ELR (cell line): ENCODE measurements around the gene FAM210B.
A peak's percentile ranks its signal among the peaks of the same experiment; 100 is the strongest.
"Not testable (repeated sequence)": the region's sequence is repeated elsewhere in the genome, so short reads cannot be mapped to it uniquely, and the experiment has no call there.

ENCODE experiments used
- DNase-seq: peaks from one replicate; pipeline ENCODE4 v3.0.0-alpha.2; 2015; ENCODE audit warnings: low read depth

FAM210B gene

GRCh38 chr20:56360908-56361205, 2.1 kb downstream of the FAM210B start:
- DNase-seq: no peak

GRCh38 chr20:56361900-56362299, 3.1 kb downstream of the FAM210B start:
- no peak for DNase-seq

GRCh38 chr20:56362833-56363413, 4.1 kb downstream of the FAM210B start:
- peak; percentile 34 for DNase-seq

GRCh38 chr20:56363491-56363890, 4.7 kb downstream of the FAM210B start:
- DNase-seq: no peak

- DNase-seq: no peak
Observed at GRCh38 chr20:56368351-56369134, 9.8 kb downstream of the FAM210B start.

GRCh38 chr20:56369179-56369578, 10.4 kb downstream of the FAM210B start:
- DNase-seq: no peak

GRCh38 chr20:56371977-56372376, 13.2 kb downstream of the FAM210B start:
- DNase-seq: no peak

GRCh38 chr20:56372850-56373249, 14.1 kb downstream of the FAM210B start:
- DNase-seq: no peak

GRCh38 chr20:56373942-56374341, 15.2 kb downstream of the FAM210B start:
- DNase-seq: peak; percentile 94

GRCh38 chr20:56376331-56376730, 17.6 kb downstream of the FAM210B start:
- no peak for DNase-seq

- DNase-seq: no peak
Observed at GRCh38 chr20:56378386-56378785, 19.6 kb downstream of the FAM210B start.

- no peak for DNase-seq
Observed at GRCh38 chr20:56380375-56380774, 21.6 kb downstream of the FAM210B start.

- DNase-seq: no peak
Observed at GRCh38 chr20:56381501-56381900, 22.7 kb downstream of the FAM210B start.

- DNase-seq: no peak
Observed at GRCh38 chr20:56382696-56383095, 23.9 kb downstream of the FAM210B start.

- DNase-seq: no peak
Observed at GRCh38 chr20:56383334-56383733, 24.6 kb downstream of the FAM210B start.

- DNase-seq: no peak
Observed at GRCh38 chr20:56385130-56385529, 26.4 kb downstream of the FAM210B start.

- DNase-seq: no peak
Observed at GRCh38 chr20:56386219-56386618, 27.4 kb downstream of the FAM210B start.

GRCh38 chr20:56388882-56389281, 30.1 kb downstream of the FAM210B start:
- no peak for DNase-seq

- no peak for DNase-seq
Observed at GRCh38 chr20:56389807-56390206, 31.0 kb downstream of the FAM210B start.

GRCh38 chr20:56390396-56390795, 31.6 kb downstream of the FAM210B start:
- DNase-seq: not testable (repeated sequence)

- no peak for DNase-seq
Observed at GRCh38 chr20:56391037-56391436, 32.3 kb downstream of the FAM210B start.

- DNase-seq: peak; percentile 43
Observed at GRCh38 chr20:56391596-56392131, 32.9 kb downstream of the FAM210B start.

- peak; percentile 100 for DNase-seq
Observed at GRCh38 chr20:56392132-56392880, 33.5 kb downstream of the FAM210B start, which contains the start of the genes AURKA and CSTF1. AURKA (minus strand) TSS chr20:56392215; CDS start chr20:56388197, 4,018 bp downstream. CSTF1 (plus strand) TSS chr20:56392645; CDS start chr20:56395553, 2,908 bp downstream.
